B cell (primary cell): ENCODE data around the gene NR5A2. TPM values are rescaled to one million over a fixed set of nuclear protein-coding genes. Genes with fewer than 3 reads are reported as not detected.

Experiments
- ATAC-seq: fragments of 200-7000 bp; cut with Tn5 transposase; one replicate; pipeline ENCODE4 v1.10.0; 2021; ENCODE audit warnings: low read depth, mild to moderate bottlenecking, moderate number of reproducible peaks, moderate library complexity
- CTCF ChIA-PET: fragments of 350-600 bp; sonication (Branson Sonifier 250); formaldehyde crosslinking; loops from one replicate; lab custom pipeline; 2021; ENCODE audit warnings: antibody characterized with exemption, inconsistent platforms; lab: Charles Lee
- POLR2A ChIA-PET: fragments of 350-600 bp; sonication (Branson Sonifier 250); formaldehyde crosslinking; loops from one replicate; lab custom pipeline; 2021; ENCODE audit warnings: antibody characterized with exemption; lab: Charles Lee
- DNase-seq: peaks from one replicate; pipeline ENCODE4 v3.0.0; 2013
- H2AFZ ChIP-seq: 2 replicates; pipeline ENCODE4 v1.6.1; 2012; ENCODE audit warnings: mild to moderate bottlenecking, low read depth, low read length; ENCODE audit not compliant: insufficient read depth, poor library complexity, severe bottlenecking
- H3K27ac ChIP-seq, 2 donors: 1 replicate in 1 of 2; 2 replicates in 1 of 2; pipeline ENCODE4 v1.5.1; 2012 to 2013; ENCODE audit warnings: low read length in 2 of 2, mild to moderate bottlenecking in 2 of 2, moderate library complexity in 1 of 2
- H3K27me3 ChIP-seq, 4 experiments: fragments of 200-600 bp in 1 of 4; sonication (generic) in 1 of 4; replicated peaks in 1 of 4; 1 replicate in 2 of 4; 2 replicates in 2 of 4; pipeline versions ENCODE4 v1.6.1 to v1.7.0; 2013 to 2016; ENCODE audit warnings: low read length in 3 of 4, mild to moderate bottlenecking in 2 of 4, mixed read lengths in 1 of 4, moderate library complexity in 1 of 4; ENCODE audit not compliant: insufficient read depth in 4 of 4, control insufficient read depth in 3 of 4; ENCODE audit errors: control extremely low read depth in 1 of 4
- H3K36me3 ChIP-seq, 2 experiments: replicated peaks in 1 of 2; 1 replicate in 1 of 2; 2 replicates in 1 of 2; pipeline versions ENCODE4 v1.6.1 to v1.7.1; 2013; ENCODE audit warnings: low read length in 1 of 2; ENCODE audit not compliant: insufficient read depth in 2 of 2, control insufficient read depth in 1 of 2; ENCODE audit errors: control extremely low read depth in 1 of 2, extremely low read depth in 1 of 2
- H3K4me1 ChIP-seq, 2 donors: fragments of 200-600 bp in 1 of 2; sonication (generic) in 1 of 2; 1 replicate in 1 of 2; 2 replicates in 1 of 2; pipeline versions ENCODE4 v1.5.1 to v1.6.1; 2013 to 2017; ENCODE audit warnings: low read length in 2 of 2; ENCODE audit not compliant: control insufficient read depth in 2 of 2, insufficient read depth in 2 of 2
- H3K4me2 ChIP-seq: replicated peaks from 2 replicates; pipeline ENCODE3; 2012; ENCODE audit warnings: mild to moderate bottlenecking, low read depth, low read length; ENCODE audit not compliant: poor library complexity, severe bottlenecking
- H3K4me3 ChIP-seq, 5 experiments: fragments of 200-600 bp in 1 of 5; sonication (generic) in 1 of 5; 1 replicate in 3 of 5; 2 replicates in 2 of 5; pipeline versions ENCODE4 v1.5.1 to v1.7.0; 2011 to 2016; ENCODE audit warnings: low read length in 4 of 5, mild to moderate bottlenecking in 4 of 5, low read depth in 2 of 5, control low read depth in 1 of 5, moderate library complexity in 1 of 5; ENCODE audit not compliant: insufficient read depth in 1 of 5; ENCODE audit errors: control extremely low read depth in 1 of 5, extremely low read depth in 1 of 5
- H3K79me2 ChIP-seq: fragments of 200-600 bp; sonication (generic); one replicate; pipeline ENCODE4 v1.6.0; 2016; ENCODE audit warnings: low read length; ENCODE audit not compliant: control insufficient read depth, insufficient read depth
- H3K9ac ChIP-seq: fragments of 200-600 bp; sonication (generic); 2 replicates; pipeline ENCODE4 v1.6.1; 2017; ENCODE audit warnings: mild to moderate bottlenecking, low read length, moderate library complexity
- H3K9me3 ChIP-seq, 3 donors: one replicate each; pipeline versions ENCODE4 v1.6.1 to v1.7.1; 2013; ENCODE audit warnings: low read length in 2 of 3; ENCODE audit not compliant: control insufficient read depth in 2 of 3, insufficient read depth in 1 of 3; ENCODE audit errors: control extremely low read depth in 1 of 3
- H4K20me1 ChIP-seq: 2 replicates; pipeline ENCODE4 v1.6.0; 2012; ENCODE audit warnings: mild to moderate bottlenecking, low read length; ENCODE audit not compliant: insufficient read depth, control insufficient read depth, poor library complexity, severe bottlenecking
- H3K27ac Mint-ChIP-seq: one replicate; pipeline ENCODE4 v1.8.0; 2021; ENCODE audit warnings: mixed read lengths
- H3K27me3 Mint-ChIP-seq: one replicate; pipeline ENCODE4 v1.8.0; 2021; ENCODE audit warnings: mixed read lengths
- H3K4me1 Mint-ChIP-seq: one replicate; pipeline ENCODE4 v1.8.0; 2021; ENCODE audit warnings: mixed read lengths
- H3K4me3 Mint-ChIP-seq: one replicate; pipeline ENCODE4 v1.8.0; 2021; ENCODE audit warnings: mixed read lengths
- H3K9me3 Mint-ChIP-seq: one replicate; pipeline ENCODE4 v1.8.0; 2022; ENCODE audit warnings: mixed read lengths; ENCODE audit not compliant: insufficient read depth
- CTCF ChIP-seq: fragments of 200-600 bp; IDR thresholded peaks from one replicate; pipeline ENCODE4 v1.8.0; 2022; ENCODE audit warnings: antibody characterized with exemption, mild to moderate bottlenecking
- EZH2 ChIP-seq: IDR thresholded peaks from 2 replicates; pipeline ENCODE4 v1.6.1; 2012; ENCODE audit warnings: borderline replicate concordance, low read depth, mild to moderate bottlenecking, moderate library complexity, low read length; ENCODE audit not compliant: insufficient read depth, poor library complexity, severe bottlenecking
- WGBS: methylation state at CpG from one replicate; pipeline ENCODE4 v1.1.5; 2013; ENCODE audit warnings: missing lambda C conversion rate; ENCODE audit not compliant: insufficient coverage; 5-methylcytosine and 5-hydroxymethylcytosine counted together
- intact Hi-C: fragments of 100-400 bp; cut with micrococcal nuclease; formaldehyde crosslinking; loops from one replicate; pipeline ENCODE4 v1.10.0; 2022
- polyA plus RNA-seq: library from polyadenylated mRNA; depleted of rRNA; stranded (reverse); fragments of >200 nt; gene quantifications from 2 replicates; pipeline ENCODE4 v1.2.3, GENCODE V29; 2012
- total RNA-seq, 2 donors: library from RNA; stranded (reverse); fragments of 120-200 nt in 1 of 2; gene quantifications; 1 replicate in 1 of 2; 2 replicates in 1 of 2; pipeline versions ENCODE4 v1.2.3 to v1.2.4, GENCODE V29; 2013 to 2022

Gene NR5A2
- total and polyA plus RNA-seq, 2 donors (not counting 1 experiment from before 2014, with no cell fraction given), result 0.07 TPM; not detected in 1

DNA sequence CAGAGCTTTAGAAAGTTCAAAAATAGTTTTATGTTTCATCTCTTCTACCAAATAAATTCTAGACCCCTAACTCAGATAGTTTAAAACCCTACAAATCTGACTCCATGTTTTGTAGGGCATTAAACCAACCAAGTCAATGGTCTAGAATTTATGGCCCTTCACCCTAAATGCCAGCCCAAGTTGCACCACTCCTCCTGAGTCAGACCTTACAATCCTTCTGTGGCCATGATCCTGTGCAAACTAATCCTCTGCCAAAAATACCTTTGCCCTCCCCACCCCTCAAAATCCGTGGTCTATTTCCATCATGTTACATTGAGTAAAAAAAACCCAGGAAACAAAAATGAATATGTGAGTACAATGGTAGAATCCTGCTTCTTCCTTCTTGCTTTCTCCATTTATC, 179.3 kb downstream of the NR5A2 start:
- H3K27me3 Mint-ChIP-seq, result peaks cover 8% of the 10 kb centered on the region
- H3K4me3 ChIP-seq, result no peak overlapping the region
- no peak for DNase-seq
- H3K4me1 Mint-ChIP-seq, result peaks cover 13% of the 10 kb centered on the region
- CTCF ChIA-PET, result no interaction called here
- H3K27me3 ChIP-seq, result no peaks in the 10 kb centered on the region
- H3K4me3 Mint-ChIP-seq, result no peak overlapping the region
- no peaks in the 10 kb centered on the region for H3K36me3 ChIP-seq
- H3K9me3 ChIP-seq, result no peaks in the 10 kb centered on the region
- H2AFZ ChIP-seq, result no peak overlapping the region
- no peak overlapping the region for H3K4me2 ChIP-seq
- H3K9ac ChIP-seq, result no peak overlapping the region
- WGBS, result no CpG with 5 or more reads among the region's 1 CpG
- peaks cover 0 to 5% of the 10 kb centered on the region in 2 donors for H3K4me1 ChIP-seq
- H3K9me3 Mint-ChIP-seq, result no peaks in the 10 kb centered on the region
- no peak overlapping the region for H3K27ac ChIP-seq
- H3K79me2 ChIP-seq, result no peaks in the 10 kb centered on the region
- no peak for ATAC-seq
- intact Hi-C loops, result no loop called here
- TF ChIP-seq EZH2 (no peak), CTCF (no peak)
- no peaks in the 10 kb centered on the region for H4K20me1 ChIP-seq
- POLR2A ChIA-PET, result no interaction called here
- H3K27ac Mint-ChIP-seq, result no peak overlapping the region

DNA sequence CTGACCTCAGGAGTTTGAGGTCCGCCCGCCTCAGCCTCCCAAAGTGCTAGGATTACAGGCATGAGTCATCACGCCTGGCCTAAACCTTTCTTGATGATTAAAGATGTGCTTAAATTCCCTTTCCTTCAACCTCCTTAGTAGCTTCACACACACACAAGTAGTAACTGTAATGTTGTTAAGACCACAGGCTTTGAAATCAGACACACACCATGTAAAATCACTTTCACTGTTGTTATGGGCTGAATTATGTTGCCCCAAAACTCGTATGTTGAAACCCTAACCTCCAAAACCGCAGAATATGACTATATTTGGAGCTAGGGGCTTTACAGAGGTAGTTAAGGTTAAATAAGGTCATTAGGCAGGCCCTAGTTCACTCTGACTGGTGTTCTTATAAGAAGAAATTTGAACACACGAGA, 180.2 kb downstream of the NR5A2 start:
- Histone ChIP-seq H4K20me1 (no peaks in the 10 kb centered on the region), H3K79me2 (no peaks in the 10 kb centered on the region), H3K4me2 (no peak overlapping the region), H2AFZ (no peak overlapping the region), H3K27me3 (no peaks in the 10 kb centered on the region), H3K36me3 (no peaks in the 10 kb centered on the region), H3K9me3 (peaks cover 0 to under 1% (median 0%) of the 10 kb centered on the region in 3 donors), H3K4me1 (peaks cover 0 to 5% of the 10 kb centered on the region in 2 donors), H3K27ac (no peak overlapping the region), H3K9ac (no peak overlapping the region), H3K4me3 (no peak overlapping the region)
- Mint-ChIP-seq H3K4me3 (no peak overlapping the region), H3K27ac (no peak overlapping the region), H3K9me3 (no peaks in the 10 kb centered on the region), H3K4me1 (peaks cover 13% of the 10 kb centered on the region), H3K27me3 (peaks cover under 1% of the 10 kb centered on the region)
- peak; percentile 28 for ATAC-seq
- DNase-seq, result peak; percentile 35
- no peak for TF ChIP-seq EZH2
- no peak for TF ChIP-seq CTCF
- intact Hi-C loops, result no loop called here
- CTCF ChIA-PET, result no interaction called here
- POLR2A ChIA-PET, result no interaction called here
- WGBS, result 85% methylated on average over 2 of the region's 6 CpGs
